Measurements from ENCODE around the gene TRAPPC14. TPM values are rescaled to one million over a fixed set of nuclear protein-coding genes. Genes with fewer than 3 reads are reported as not detected.

TRAPPC14 gene
- total RNA-seq, 1 experiment from 2014 or later, result 2.2 TPM

DNA sequence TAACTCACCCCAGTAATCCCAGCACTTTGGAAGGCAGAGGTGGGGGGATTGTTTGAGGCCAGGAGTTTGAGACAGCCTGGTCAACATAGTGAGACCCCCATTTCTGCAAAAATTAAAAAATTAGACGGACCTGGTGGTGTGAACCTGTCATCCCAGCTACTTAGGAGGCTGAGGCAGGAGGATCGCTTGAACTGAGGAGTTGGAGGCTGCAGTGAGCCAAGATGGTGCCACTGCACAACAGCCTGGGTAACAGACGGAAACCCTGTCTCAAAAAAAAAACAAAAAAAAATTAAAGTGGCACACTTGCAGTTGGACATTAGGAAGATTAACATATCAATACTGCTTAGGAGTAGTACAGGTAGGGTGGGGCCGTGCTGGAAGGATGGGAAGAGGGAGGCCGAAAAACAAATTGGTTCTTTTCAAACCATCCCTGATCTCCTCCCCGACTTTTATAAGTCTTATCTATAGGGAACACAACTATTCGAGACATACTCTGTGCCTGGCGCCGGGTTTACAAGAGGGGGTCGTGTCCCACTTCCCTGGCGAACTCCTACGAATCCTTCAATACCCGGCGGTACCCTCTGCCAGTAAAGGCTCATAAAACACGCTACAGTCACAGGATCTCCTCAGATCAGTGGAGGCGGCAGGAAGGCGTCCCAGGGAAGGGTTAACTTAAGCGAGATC lies 40.0 kb downstream of the TRAPPC14 start:
- DNase-seq (ENCODE audit: low read depth), result no peak
- in situ Hi-C loops (cut with HindIII; ENCODE audit: low pct_unique_long_range_greater_than_20kb, low sequenced_read_pairs), result no loop called here

- DNase-seq (ENCODE audit: low read depth), result no peak
- in situ Hi-C loops (cut with HindIII; ENCODE audit: low pct_unique_long_range_greater_than_20kb, low sequenced_read_pairs), result no loop called here
These were observed 43.5 kb downstream of the TRAPPC14 start for GRCh38 chr7:100115026-100115425.

GRCh38 chr7:100111914-100112313 lies 46.6 kb downstream of the TRAPPC14 start:
- no peak for DNase-seq (ENCODE audit: low read depth)
- in situ Hi-C loops (cut with HindIII; ENCODE audit: low pct_unique_long_range_greater_than_20kb, low sequenced_read_pairs), result no loop called here

DNA sequence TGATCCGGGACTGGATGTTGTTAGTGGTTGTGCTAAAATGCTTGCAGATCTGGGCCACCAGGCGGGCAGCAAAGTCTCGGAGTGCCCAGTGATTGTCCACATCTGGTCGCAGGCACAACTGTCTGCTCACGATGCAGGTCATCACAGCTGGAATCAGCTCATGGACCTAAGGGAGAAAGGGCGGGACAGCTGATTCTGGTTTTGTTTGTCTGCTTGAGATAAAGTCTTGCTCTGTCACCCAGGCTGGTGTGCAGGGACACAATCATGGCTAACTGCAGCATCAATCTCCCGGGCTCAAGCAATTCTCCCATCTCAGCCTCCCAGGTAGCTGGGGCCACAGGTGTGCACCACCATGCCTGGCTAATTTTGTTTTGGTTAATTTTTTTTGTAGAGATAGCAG lies 47.4 kb downstream of the TRAPPC14 start:
- in situ Hi-C loops (cut with HindIII; ENCODE audit: low pct_unique_long_range_greater_than_20kb, low sequenced_read_pairs), result no loop called here
- no peak for DNase-seq (ENCODE audit: low read depth)

GRCh38 chr7:100109521-100110163 lies 48.9 kb downstream of the TRAPPC14 start:
- DNase-seq (ENCODE audit: low read depth), result no peak
- in situ Hi-C loops (cut with HindIII; ENCODE audit: low pct_unique_long_range_greater_than_20kb, low sequenced_read_pairs), result no loop called here

- in situ Hi-C loops (cut with HindIII; ENCODE audit: low pct_unique_long_range_greater_than_20kb, low sequenced_read_pairs), result no loop called here
- no peak for DNase-seq (ENCODE audit: low read depth)
These were observed 50.6 kb downstream of the TRAPPC14 start for GRCh38 chr7:100107890-100108289.

GRCh38 chr7:100107125-100107737 lies 51.3 kb downstream of the TRAPPC14 start:
- in situ Hi-C loops (cut with HindIII; ENCODE audit: low pct_unique_long_range_greater_than_20kb, low sequenced_read_pairs), result no loop called here
- no peak for DNase-seq (ENCODE audit: low read depth)

- DNase-seq (ENCODE audit: low read depth), result no peak
- in situ Hi-C loops (cut with HindIII; ENCODE audit: low pct_unique_long_range_greater_than_20kb, low sequenced_read_pairs), result no loop called here
These were observed 51.9 kb downstream of the TRAPPC14 start for GRCh38 chr7:100106633-100107032.

- no peak for DNase-seq (ENCODE audit: low read depth)
- in situ Hi-C loops (cut with HindIII; ENCODE audit: low pct_unique_long_range_greater_than_20kb, low sequenced_read_pairs), result no loop called here
These were observed 53.0 kb downstream of the TRAPPC14 start for GRCh38 chr7:100105534-100105933.

Other genes with a start within 250 kb of the TRAPPC14 start
- 15.5 and 19.3 TPM in 2 replicates for gene TRIM4, start 239.2 kb downstream of the TRAPPC14 start, total RNA-seq (2014; rRNA removed; shearing (Covaris generic); ENCODE audit: low replicate concordance)
- not detected in 2 replicates for gene GJC3, start 229.1 kb downstream of the TRAPPC14 start, total RNA-seq (2014; rRNA removed; shearing (Covaris generic); ENCODE audit: low replicate concordance)
- gene AZGP1, start 182.7 kb downstream of the TRAPPC14 start, total RNA-seq (2014; rRNA removed; shearing (Covaris generic); ENCODE audit: low replicate concordance), result 1.1 TPM in 1 of 2 replicates, not detected in the other
- 20.3 and 23.0 TPM in 2 replicates for gene ZKSCAN1, start 143.1 kb downstream of the TRAPPC14 start, total RNA-seq (2014; rRNA removed; shearing (Covaris generic); ENCODE audit: low replicate concordance)
- 1.0 and 4.4 TPM in 2 replicates for gene ZSCAN21, start 108.9 kb downstream of the TRAPPC14 start, total RNA-seq (2014; rRNA removed; shearing (Covaris generic); ENCODE audit: low replicate concordance)
- gene ZNF3, start 77.0 kb downstream of the TRAPPC14 start, total RNA-seq (2014; rRNA removed; shearing (Covaris generic); ENCODE audit: low replicate concordance), result 47.7 and 51.4 TPM in 2 replicates
- gene COPS6, start 69.8 kb downstream of the TRAPPC14 start, total RNA-seq (2014; rRNA removed; shearing (Covaris generic); ENCODE audit: low replicate concordance), result 91.2 and 92.5 TPM in 2 replicates
- 225 and 243 TPM in 2 replicates for gene MCM7, start 57.3 kb downstream of the TRAPPC14 start, total RNA-seq (2014; rRNA removed; shearing (Covaris generic); ENCODE audit: low replicate concordance)
- 25.8 and 28.1 TPM in 2 replicates for gene AP4M1, start 57.1 kb downstream of the TRAPPC14 start, total RNA-seq (2014; rRNA removed; shearing (Covaris generic); ENCODE audit: low replicate concordance)
- 17.8 and 29.7 TPM in 2 replicates for gene TAF6, start 39.4 kb downstream of the TRAPPC14 start, total RNA-seq (2014; rRNA removed; shearing (Covaris generic); ENCODE audit: low replicate concordance)
- 9.5 and 25.8 TPM in 2 replicates for gene CNPY4, start 39.1 kb downstream of the TRAPPC14 start, total RNA-seq (2014; rRNA removed; shearing (Covaris generic); ENCODE audit: low replicate concordance)
- gene MBLAC1, start 31.8 kb downstream of the TRAPPC14 start, total RNA-seq (2014; rRNA removed; shearing (Covaris generic); ENCODE audit: low replicate concordance), result 0.52 and 2.5 TPM in 2 replicates
- gene LAMTOR4, start 9.8 kb downstream of the TRAPPC14 start, total RNA-seq (2014; rRNA removed; shearing (Covaris generic); ENCODE audit: low replicate concordance), result 63.0 and 126 TPM in 2 replicates
- gene GAL3ST4, start 9.9 kb upstream of the TRAPPC14 start, total RNA-seq (2014; rRNA removed; shearing (Covaris generic); ENCODE audit: low replicate concordance), result not detected in 2 replicates
- gene GPC2, start 18.7 kb upstream of the TRAPPC14 start, total RNA-seq (2014; rRNA removed; shearing (Covaris generic); ENCODE audit: low replicate concordance), result 1.4 and 1.6 TPM in 2 replicates
- not detected in 2 replicates for gene STAG3, start 19.2 kb upstream of the TRAPPC14 start, total RNA-seq (2014; rRNA removed; shearing (Covaris generic); ENCODE audit: low replicate concordance)
- gene PVRIG, start 61.2 kb upstream of the TRAPPC14 start, total RNA-seq (2014; rRNA removed; shearing (Covaris generic); ENCODE audit: low replicate concordance), result 1.4 TPM in 1 of 2 replicates, not detected in the other
- gene SPDYE3, start 149.0 kb upstream of the TRAPPC14 start, total RNA-seq (2014; rRNA removed; shearing (Covaris generic); ENCODE audit: low replicate concordance), result not detected in 2 replicates
- 15.0 and 44.8 TPM in 2 replicates for gene PILRB, start 199.4 kb upstream of the TRAPPC14 start, total RNA-seq (2014; rRNA removed; shearing (Covaris generic); ENCODE audit: low replicate concordance)
- gene PILRA, start 214.8 kb upstream of the TRAPPC14 start, total RNA-seq (2014; rRNA removed; shearing (Covaris generic); ENCODE audit: low replicate concordance), result 0.41 and 0.91 TPM in 2 replicates

Data from Caki2 (cell line).